HG02571 (cell line): Measurements from ENCODE around the gene COL8A1.
"Not testable (repeated sequence)": the region's sequence is repeated elsewhere in the genome, so short reads cannot be mapped to it uniquely, and the experiment has no call there.

Experiments
- ATAC-seq: cut with Tn5 transposase; IDR thresholded peaks from one replicate; pipeline ENCODE4 v1.9.1; 2021; ENCODE audit warnings: mild to moderate bottlenecking, moderate library complexity; ENCODE audit not compliant: unreplicated experiment

Gene COL8A1

DNA sequence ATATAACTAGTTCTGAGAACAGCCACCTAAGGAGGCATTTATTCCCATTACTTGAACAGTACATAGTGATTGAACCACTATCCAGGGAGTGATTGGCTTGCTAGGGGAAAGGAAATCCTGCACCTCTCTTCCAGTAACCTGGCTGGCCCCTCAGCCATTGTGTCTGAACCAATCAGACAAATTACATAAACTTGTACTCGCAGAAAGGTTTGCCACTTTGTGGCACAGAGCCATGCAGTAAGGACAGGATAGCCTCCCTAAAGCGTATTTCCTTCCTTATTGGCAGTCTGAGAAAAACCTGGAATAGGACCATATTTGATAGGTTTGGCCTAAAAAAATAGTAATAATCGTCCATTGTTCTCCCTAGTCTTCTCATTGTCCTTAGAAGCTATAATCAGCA lies 198.3 kb downstream of the COL8A1 start:
- no peak for ATAC-seq

DNA sequence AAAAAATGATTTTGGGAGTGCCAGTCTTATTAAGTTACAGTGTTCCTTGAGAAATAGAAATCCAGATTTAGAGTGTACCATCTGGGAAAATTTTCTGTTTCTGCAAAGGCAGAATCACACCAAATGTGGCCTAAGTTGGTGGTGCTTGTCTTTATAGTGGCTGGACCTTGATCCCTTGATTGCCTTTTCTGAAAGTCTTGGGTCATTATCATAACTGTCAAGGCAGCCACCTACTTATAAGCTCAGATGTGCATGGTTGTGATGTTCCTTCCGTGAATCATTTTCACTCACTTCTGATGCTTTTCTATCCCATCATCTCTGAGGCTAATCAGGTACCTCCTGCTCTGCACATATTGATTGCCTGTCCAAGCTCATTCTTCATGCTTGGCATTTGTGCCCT lies 199.3 kb downstream of the COL8A1 start:
- no peak for ATAC-seq

DNA sequence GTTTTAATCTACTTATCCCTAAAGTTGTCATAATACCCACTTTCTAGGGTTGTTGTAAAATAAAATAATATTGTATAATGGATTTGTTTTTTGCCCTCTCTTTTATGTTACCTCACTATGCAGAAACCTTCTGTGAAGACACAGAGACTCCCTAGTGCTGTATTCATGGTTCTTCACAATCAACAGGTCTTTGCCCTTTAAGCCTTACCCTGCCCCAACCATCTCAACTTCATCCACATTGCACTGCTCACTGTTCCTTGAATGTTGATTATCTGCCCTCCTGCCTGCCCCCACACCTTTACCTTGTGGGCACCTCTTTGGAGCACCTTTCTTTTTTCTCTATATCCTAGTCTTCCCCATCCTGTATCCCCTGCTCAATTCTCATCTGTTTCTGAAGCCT lies 200.4 kb downstream of the COL8A1 start:
- no peak for ATAC-seq

DNA sequence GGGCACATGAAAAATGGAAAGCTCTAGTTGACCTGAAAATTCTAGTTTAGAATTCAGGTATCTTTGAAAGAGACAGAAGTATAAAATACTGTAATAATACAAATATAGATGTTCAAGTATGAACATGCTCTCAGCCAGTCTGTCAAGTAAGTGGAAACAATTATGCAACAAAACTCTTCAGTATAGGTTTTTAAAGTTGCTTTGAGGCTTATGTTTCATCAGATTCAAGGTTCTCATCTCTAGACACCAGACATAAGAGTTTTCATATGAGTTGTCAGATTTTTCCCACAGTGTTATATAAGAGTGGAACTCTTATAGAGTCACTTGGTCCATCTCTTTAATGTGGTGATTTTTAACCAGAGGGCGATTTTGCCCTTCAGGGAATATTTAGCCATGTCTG lies 201.2 kb downstream of the COL8A1 start:
- no peak for ATAC-seq

DNA sequence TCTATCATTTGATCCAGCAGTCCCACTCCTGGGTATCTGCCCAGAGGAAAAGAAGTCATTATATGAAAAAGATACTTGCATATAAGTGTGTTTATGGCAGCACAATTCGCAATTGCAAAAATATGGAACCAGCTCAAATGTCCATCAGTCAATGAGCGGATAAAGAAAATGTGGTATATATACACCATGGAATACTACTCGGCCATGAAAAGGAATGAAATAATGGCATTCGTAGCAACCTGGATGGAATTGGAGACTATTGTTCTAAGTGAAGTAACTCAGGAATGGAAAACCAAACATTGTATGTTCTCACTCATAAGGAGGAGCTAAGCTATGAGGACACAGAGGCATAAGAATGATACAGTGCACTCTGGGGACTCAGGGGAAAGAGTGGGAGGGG lies 203.6 kb downstream of the COL8A1 start:
- ATAC-seq, result not testable (repeated sequence)

DNA sequence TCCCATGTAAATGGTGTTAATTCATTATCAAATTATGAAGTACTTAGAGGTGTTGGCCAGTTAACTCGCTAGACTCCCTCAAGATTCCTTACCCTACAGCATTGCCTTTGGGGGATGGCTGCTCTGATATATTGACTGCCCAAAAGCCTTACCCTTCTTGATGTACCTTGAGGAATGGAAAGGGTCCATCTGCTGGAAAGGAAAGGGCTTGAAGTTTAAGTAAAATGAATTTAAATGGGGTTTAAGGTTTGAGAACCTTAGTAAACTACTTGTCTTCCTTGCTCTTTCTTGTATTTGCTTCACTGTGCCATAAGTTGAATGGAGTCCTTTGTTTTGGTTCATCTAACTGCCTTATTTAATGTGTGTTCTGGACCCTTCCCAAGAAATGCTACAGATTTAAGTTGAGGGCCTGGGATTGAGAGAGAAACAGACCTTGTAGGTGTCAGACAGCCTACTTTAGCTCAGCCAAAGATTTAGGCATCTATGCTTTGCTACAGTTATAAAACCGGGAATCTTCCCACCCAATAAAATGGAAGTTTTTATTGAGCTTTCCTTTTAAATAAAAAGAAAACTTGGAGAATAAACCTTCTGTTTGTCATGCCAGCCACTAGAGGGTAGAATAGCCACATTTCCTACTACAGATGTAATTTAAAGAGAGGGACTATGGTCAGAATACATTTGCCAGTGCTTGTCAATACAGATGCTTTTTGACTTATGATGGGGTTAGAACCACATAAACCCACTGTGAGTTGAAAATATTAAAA lies 204.6 kb downstream of the COL8A1 start:
- ATAC-seq, result no peak

DNA sequence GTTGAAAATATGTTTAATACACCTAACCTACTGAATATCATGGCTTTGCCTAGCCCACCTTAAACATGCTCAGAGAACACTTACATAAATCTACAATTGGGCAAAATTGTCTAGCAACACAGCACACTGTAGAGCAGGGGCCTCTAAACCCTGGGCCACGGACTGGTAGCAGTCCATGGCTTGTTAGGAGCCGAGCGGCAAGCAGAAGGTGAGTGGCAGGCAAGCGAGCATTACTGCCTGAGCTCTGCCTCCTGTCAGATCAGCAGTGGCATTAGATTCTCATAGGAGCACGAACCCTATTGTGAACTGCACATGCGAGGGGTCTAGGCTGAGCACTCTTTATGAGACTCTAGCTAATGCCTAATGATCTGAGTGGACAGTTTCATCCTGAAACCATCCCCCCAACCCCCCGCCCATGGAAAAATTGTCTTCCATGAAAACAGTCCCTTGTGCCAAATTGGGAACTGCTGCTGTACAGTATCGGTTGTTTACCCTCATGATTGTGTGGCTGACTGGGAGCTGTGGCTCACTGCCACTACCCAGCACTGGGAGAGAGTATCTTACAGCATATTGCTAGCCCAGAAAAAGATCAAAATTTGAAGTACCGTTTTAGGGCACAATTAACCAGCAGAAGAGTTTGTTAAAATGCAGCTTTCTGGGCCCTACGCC lies 205.3 kb downstream of the COL8A1 start:
- ATAC-seq, result no peak

DNA sequence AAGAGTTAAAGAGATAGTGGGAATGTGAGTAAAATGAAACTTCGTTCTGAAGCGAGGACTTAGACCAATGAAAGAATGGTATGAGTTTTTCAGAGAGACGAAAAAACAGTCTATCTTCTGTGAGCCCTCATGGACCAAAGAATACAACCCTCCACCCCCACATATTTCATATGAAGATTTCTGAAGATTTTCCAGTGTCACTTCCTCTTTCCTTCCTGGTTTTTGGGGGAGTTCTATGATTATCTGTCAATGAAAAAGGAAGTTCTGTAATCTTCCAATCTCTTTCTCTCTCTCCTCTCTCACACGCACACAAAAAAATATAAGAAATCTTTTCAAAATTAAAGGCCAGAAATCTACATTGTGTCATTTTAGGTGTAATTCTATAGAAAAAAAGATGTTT lies 206.9 kb downstream of the COL8A1 start:
- ATAC-seq, result no peak

DNA sequence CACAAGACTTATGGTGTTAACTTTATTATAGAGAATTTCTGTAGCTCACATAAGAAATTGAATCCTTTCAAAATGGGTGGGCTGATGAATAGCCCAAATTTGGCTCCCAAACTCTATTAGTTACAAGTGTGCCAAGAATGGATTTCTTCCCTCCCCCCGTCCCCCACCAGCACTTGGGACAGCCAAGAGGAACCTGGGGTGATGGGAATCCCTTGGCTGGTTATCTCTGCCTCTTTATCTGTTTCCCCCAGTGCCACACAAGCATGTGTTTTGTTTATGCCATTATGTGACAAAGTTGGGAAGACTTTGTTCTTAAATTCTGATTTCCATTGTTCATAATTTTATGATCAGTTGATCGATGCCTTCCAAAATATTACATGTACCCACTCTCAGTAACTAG lies 207.6 kb downstream of the COL8A1 start:
- ATAC-seq, result no peak

DNA sequence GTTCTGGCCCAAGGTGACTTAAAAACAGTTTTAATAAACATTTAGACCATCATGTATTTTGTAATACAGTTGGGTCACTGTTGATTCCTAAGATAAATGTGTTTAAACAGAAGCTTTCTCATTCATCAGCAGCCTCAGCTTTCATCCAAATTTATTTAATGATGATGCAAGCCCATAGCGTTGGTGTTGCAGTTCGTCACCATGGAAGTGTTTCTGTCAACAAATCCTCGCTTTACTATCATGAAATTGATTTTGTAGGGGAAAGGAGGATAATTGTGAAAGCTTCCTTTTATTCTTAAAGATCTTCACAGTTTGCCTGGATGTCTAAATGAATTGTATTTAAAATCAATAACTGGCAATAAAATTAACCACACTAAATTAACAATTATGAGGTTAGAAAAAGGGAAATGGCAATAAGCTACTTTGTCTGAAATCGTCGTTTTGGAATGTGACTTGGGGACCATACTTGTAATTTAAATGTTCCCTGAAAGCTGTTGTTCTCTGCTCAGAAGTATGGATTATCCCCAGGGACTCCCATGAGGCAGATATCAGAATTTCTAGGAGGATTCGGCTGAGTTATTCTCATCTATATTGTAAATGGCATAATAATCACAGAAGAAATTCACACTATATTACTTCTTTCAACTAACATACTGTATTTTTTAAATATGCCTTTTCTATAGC lies 208.2 kb downstream of the COL8A1 start:
- ATAC-seq, result no peak

DNA sequence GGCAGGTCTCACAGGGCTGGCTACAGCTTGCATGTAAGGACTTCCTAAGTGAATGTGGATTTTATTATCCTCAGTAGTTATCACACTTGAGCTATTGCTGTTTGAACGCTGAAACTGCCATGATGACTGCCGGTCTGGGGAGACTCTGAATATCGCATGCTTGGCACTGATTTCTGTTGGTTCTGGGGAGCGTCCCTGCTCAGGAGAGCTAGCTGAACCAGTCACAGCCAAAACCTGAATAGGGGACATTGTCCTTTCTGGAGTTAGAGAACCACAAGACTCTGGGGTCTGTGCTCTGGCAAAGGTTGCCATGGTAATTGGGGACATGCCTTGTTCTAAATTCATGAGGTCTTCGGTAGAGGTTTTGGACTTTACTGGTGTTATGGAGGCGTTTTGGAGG lies 210.0 kb downstream of the COL8A1 start:
- no peak for ATAC-seq
